ENCODE results near the gene PTGER3.

Gene PTGER3

GRCh38 chr1:71074681-71075080, 27.1 kb upstream of the PTGER3 start:
- no peak for TF ChIP-seq CTCF (IDR thresholded peaks at IDR 0.05; ENCODE audit: control insufficient read depth, extremely low read depth, insufficient read depth)
- H3K4me3 ChIP-seq (ENCODE audit: low read depth, low read length) = no peak overlapping the region
- DNase-seq (ENCODE audit: low read depth) = no peak

GRCh38 chr1:71072273-71072672, 24.7 kb upstream of the PTGER3 start:
- TF ChIP-seq CTCF (IDR thresholded peaks at IDR 0.05; ENCODE audit: control insufficient read depth, extremely low read depth, insufficient read depth) = no peak
- no peak overlapping the region for H3K4me3 ChIP-seq (ENCODE audit: low read depth, low read length)
- DNase-seq (ENCODE audit: low read depth) = no peak

- no peak for DNase-seq (ENCODE audit: low read depth)
Measured at GRCh38 chr1:71071720-71072119, 24.1 kb upstream of the PTGER3 start.

GRCh38 chr1:71068325-71069240, 21.0 kb upstream of the PTGER3 start:
- no peak overlapping the region for H3K4me3 ChIP-seq (ENCODE audit: low read depth, low read length)
- DNase-seq (ENCODE audit: low read depth) = peak; percentile 80
- TF ChIP-seq CTCF (IDR thresholded peaks at IDR 0.05; ENCODE audit: control insufficient read depth, extremely low read depth, insufficient read depth) = no peak

More at GRCh38 chr1:71071720-71072119, 24.1 kb upstream of the PTGER3 start:
- TF ChIP-seq CTCF (IDR thresholded peaks at IDR 0.05; ENCODE audit: control insufficient read depth, extremely low read depth, insufficient read depth) = no peak
- H3K4me3 ChIP-seq (ENCODE audit: low read depth, low read length) = no peak overlapping the region

GRCh38 chr1:71054791-71055190, 7.2 kb upstream of the PTGER3 start:
- no peak overlapping the region for H3K4me3 ChIP-seq (ENCODE audit: low read depth, low read length)
- TF ChIP-seq CTCF (IDR thresholded peaks at IDR 0.05; ENCODE audit: control insufficient read depth, extremely low read depth, insufficient read depth) = no peak
- no peak for DNase-seq (ENCODE audit: low read depth)

GRCh38 chr1:71054281-71054731, 6.7 kb upstream of the PTGER3 start:
- H3K4me3 ChIP-seq (ENCODE audit: low read depth, low read length) = no peak overlapping the region
- no peak for DNase-seq (ENCODE audit: low read depth)
- no peak for TF ChIP-seq CTCF (IDR thresholded peaks at IDR 0.05; ENCODE audit: control insufficient read depth, extremely low read depth, insufficient read depth)
